PC-3 (cell line): ENCODE data around the gene EXOC1L.

Experiments
- CTCF ChIP-seq: fragments of 300-600 bp; sonication (generic); conservative IDR thresholded peaks from 2 replicates; pipeline ENCODE4 v1.5.1; 2017; ENCODE audit warnings: antibody characterized with exemption, low read depth, mild to moderate bottlenecking, low read length
- EZH2 ChIP-seq: fragments of 300-600 bp; sonication (generic); IDR thresholded peaks from one replicate; pipeline ENCODE4 v1.6.1; 2017; ENCODE audit warnings: antibody characterized with exemption, mild to moderate bottlenecking, low read length; ENCODE audit not compliant: unreplicated experiment
- EZH2phosphoT487 ChIP-seq: fragments of 300-600 bp; sonication (generic); IDR thresholded peaks from 2 replicates; pipeline ENCODE4 v1.6.1; 2018; ENCODE audit warnings: mild to moderate bottlenecking, antibody characterized with exemption, low read length, borderline replicate concordance

DNA sequence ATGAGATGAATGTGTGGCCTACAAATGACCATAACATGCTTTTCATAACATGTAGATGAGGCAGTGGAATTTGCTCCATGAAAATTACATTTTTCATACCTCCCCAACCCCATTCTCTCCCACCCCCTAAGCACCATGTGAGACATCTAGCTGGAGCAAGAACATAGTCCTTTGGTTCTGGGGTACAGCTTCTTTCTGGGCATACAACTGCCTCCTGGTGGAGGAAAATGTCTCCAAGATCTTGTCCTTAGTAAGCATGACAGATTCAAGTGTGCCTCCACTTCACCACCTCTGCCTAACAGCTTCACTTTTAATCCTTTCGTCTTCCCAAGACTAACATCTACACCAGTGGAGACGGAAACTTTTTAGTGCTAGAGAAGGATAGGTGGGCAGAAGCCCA lies 8.0 kb downstream of the EXOC1L start:
- TF ChIP-seq CTCF (0 out of 2 replicates have a peak, but pooled peaks have one; percentile 14), EZH2phosphoT487 (no peak), EZH2 (no peak)
